Stimulated activated CD8-positive, alpha-beta memory T cell treated with anti-CD3 and anti-CD28 coated beads, Interleukin-7, amount 100 ng/mL, for 4 hours (primary cell): ENCODE measurements around the gene CTSK.

ENCODE experiments used
- DNase-seq, 2 donors: peaks; one replicate each; pipeline ENCODE4 v3.0.0-alpha.2; 2020; ENCODE audit warnings: low read depth in 2 of 2

The CTSK gene

DNA sequence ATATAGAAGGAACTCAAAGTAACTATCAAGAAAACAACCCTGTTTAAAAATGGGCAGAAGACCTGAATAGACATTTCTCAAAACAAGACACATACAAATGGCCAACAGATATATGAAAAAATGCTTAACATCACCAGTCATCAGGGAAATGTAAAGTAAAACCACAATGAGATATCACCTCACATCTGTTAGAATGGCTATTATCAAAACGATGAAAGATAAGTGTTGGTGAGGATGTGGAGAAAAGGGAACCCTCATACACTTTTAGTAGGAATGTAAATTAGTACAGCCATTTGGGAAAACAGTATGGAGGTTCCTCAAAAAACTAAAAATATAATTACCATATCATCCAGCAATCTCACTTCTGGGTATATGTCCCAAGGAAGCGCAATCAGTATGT is 45.5 kb downstream of the CTSK start:
- no peak for DNase-seq

DNA sequence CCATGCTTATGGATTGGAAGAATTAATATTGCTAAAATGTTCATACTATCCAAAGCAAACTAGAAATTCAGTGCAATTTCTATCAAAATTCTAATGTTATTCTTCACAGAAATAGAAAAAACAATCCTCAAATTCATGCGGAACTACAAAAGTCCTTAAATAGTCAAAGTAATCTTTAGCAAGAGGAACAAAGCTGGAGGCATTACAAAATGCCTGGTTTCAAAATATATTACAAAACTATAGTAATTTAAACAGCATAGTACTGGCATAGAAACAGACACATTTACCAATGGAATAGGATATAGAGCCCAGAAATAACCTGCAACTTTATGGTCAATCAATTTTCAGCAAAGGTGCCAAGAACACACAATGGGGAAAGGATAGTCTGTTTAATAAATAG is 46.3 kb downstream of the CTSK start:
- no peak for DNase-seq

DNA sequence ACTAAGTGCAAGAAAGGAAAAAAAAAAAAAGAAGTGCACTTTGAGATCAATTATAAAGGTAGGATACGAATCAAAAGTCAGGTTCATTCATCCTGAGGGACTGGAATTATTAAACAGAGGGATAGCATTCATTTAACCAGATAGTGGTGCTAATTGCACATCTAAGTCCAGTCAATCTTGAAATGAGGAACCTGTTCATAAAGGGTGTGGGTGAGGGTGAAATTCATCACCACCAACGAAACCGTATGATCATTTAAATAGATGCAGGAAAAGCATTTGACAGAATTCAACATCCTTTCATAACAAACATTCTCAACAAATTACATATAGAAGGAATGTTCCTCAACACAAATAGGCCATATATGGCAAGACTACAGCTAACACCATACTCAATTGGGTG is 48.0 kb downstream of the CTSK start:
- no peak for DNase-seq

DNA sequence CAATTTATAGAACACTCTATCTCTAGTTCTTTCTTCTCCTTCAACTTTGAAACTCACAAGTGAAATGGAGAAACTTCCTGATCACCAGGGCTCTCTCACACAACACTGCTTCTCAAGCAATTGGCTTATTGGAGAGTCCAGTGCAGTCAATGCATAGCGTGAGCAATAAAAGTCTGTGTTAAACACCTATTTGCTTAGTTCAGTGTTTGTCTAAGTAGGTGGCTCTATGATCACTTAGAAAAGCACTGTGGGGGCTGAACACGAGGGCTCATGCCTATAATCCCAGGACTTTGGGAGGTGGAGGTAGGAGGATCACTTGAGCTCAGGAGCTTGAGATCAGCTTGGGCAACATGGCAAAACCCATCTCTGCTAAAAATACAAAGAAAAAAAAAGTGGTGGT is 54.6 kb downstream of the CTSK start:
- no peak for DNase-seq

DNA sequence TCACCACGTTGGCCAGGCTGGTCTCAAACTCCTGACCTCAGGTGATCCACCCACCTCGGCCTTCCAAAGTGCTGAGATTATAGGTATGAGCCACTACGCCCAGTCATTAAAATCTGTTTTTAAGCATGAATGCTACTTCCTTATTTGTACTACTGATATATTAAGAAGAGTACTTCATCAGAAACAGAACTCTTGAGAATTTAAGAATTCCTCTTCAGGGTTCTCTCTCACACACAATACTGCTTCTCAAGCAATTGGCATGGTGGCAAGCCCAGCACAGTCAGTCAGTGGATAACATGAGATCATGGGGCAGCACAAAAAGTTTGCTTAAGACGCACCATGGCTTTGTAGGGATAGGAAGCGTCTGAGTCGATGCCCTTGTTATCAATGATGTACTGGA is 56.6 kb downstream of the CTSK start:
- no peak for DNase-seq

DNA sequence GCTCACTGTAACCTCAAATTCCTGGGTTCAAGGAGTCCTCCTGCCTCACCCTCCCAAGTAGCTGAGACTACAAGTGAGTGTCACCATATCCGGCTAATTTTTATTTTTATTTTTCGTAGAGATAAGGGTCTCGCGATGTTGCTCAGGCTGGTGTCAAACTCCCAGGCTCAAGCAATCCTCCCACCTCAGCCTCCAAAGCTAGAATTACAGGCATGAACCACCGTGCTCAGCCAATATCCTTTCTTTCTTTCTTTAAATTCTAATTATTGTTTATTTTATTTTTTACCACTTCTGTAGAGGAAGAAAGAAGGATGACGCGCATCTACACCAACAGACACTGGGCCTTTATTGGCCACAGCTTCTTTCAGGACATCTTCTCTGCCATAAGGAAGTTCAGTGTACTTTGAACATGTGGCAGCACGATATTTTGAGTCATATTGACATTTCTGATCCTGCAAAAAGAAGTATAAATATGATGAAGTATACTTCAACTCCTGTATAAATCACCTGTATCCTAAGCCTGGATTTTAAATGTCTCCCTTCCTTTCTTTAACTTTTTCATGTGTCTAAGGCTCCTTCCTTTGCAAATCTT is 58.2 kb downstream of the CTSK start:
- no peak for DNase-seq

DNA sequence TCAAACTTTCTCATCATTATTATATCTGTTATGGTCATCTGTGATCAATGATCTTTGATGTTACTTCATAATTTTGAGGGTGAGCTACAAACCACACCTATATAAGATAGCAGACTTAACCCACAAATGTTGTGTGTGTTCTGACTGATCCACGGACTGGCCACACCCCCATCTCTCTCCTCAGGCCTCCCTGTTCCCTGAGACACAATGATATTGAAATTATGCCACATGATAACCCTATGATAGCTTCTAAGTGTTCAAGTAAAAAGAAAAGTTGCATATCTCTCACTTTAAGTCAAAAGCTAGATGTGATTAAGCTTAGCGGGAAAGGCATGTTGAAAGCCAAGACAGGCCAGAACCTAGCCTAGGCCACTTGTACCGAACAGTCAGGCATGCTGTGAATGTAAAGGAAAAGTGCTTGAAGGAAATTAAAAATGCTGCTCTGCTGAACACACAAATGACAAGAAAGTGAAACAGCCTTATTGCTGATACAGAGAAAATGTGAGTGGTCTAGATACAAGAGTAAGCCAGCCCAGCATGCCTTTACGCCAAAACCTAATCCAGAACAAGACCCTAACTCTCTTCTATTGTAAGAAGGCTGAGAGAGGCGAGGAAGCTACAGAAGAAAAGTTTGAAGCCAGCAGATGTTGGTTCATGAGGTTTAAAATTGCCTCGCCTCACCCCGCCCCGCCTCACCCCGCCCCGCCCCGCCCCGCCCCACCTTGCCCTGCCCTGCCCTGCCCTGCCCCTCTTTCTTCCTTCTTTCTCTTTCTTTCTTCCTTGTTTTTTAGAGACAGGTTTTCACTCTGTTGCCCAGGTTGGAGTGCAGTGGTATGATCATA is 59.0 kb downstream of the CTSK start:
- no peak for DNase-seq
